ENCODE data around the gene POLR3B. TPM values are rescaled to one million over a fixed set of nuclear protein-coding genes. Genes with fewer than 3 reads are reported as not detected.

Gene POLR3B
- total RNA-seq, 1 donor from 2014 or later = 15.2 TPM

DNA sequence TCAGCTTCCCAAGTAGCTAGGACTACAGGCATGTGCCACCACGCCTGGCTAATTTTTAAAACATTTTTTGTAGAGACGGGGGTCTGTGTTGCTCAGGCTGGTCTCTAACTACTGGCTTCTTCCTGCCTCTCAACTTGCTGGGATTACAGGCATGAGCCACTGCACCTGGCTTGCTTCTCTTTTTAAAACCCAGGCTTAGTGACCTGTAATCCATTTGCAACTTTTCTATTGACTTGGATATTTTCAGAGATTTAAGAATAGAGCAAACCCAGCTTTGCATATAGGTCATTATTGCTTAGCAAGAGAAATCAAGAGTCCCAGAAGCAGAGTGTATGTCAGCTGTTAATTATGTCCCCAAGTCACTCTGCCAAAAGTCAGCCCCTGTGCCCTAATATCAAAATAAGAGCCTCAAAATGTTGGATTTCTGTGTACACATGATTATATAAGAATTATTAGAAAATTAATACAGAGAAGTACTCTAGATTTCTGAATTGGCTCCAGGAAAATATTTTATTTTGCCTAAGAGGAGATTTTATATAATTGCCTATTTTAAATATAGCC, 30.2 kb upstream of the POLR3B start:
- Mint-ChIP-seq H3K4me3 (no peak overlapping the region), H3K4me1 (no peaks in the 10 kb centered on the region), H3K27ac (ENCODE audit: unreplicated experiment) (no peak overlapping the region), H3K36me3 (ENCODE audit: low read depth) (no peaks in the 10 kb centered on the region), H3K27me3 (ENCODE audit: low read depth) (no peaks in the 10 kb centered on the region), H3K9me3 (no peaks in the 10 kb centered on the region)
- DNase-seq (ENCODE audit: low read depth, low spot score) = no peak
- TF ChIP-seq, protein P1, sequence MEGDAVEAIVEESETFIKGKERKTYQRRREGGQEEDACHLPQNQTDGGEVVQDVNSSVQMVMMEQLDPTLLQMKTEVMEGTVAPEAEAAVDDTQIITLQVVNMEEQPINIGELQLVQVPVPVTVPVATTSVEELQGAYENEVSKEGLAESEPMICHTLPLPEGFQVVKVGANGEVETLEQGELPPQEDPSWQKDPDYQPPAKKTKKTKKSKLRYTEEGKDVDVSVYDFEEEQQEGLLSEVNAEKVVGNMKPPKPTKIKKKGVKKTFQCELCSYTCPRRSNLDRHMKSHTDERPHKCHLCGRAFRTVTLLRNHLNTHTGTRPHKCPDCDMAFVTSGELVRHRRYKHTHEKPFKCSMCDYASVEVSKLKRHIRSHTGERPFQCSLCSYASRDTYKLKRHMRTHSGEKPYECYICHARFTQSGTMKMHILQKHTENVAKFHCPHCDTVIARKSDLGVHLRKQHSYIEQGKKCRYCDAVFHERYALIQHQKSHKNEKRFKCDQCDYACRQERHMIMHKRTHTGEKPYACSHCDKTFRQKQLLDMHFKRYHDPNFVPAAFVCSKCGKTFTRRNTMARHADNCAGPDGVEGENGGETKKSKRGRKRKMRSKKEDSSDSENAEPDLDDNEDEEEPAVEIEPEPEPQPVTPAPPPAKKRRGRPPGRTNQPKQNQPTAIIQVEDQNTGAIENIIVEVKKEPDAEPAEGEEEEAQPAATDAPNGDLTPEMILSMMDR (conservative IDR thresholded peaks at IDR 0.05) = no peak

DNA sequence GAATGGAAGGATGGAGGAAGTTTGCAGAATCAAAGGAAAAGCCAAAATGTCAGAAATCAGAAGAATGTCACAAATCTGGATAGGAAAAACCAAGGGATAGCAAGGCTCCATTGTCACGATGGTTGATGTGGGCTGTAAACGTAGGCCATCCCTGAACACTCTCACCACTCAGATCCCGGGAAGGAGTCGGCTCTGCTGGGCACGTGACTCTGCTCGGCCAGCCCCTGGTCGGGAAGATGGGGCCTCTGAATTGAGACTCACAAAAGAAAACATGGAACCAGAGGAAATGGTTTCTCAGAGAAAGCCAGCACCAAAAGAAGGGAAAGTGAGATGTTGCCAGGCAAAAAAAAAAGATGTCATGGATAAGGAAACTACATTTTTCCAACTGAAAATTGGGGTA, 28.8 kb upstream of the POLR3B start:
- Mint-ChIP-seq H3K27me3 (ENCODE audit: low read depth) (no peaks in the 10 kb centered on the region), H3K27ac (ENCODE audit: unreplicated experiment) (no peak overlapping the region)
- TF ChIP-seq, protein P1 (conservative IDR thresholded peaks at IDR 0.05) = no peak

DNA sequence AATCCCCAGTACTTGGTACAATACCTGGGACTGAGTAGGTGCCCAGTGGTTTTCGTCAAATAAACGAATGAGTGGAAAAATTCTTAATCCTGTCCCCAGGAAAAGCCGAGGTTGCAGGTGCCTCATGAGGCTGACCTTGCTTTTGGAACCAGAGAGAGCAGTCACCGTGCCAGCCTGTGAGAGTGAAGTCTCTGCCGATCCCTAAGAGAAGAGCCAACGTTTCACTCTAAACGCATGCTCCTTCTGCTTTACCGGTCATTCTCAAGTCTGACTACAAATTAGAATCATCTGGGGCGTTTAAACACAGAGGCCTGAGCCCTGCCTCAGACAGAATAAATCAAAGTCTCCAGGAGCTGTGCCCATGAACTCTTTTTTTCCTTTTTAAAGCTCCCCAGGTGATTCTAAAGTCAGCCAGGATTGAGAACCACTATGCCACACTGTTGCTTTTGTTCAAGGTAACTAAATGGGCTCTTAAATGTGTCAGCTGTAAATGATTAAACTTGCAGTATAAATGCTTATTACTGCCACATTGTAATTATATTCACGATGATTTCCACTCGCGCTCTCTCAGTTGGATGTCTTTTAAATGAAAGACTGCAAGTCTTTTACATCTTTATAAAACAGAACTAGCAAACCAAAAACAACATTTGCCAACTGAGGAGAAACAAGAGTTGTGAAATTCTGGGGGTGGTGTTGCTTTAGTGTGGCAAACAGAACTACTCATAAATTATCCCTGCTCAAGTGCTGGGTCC, 28.1 kb upstream of the POLR3B start:
- H3K36me3 Mint-ChIP-seq (ENCODE audit: low read depth) = no peaks in the 10 kb centered on the region
- DNase-seq (ENCODE audit: low read depth, low spot score) = no peak

More for the DNA sequence above, 28.8 kb upstream of the POLR3B start:
- Mint-ChIP-seq H3K36me3 (ENCODE audit: low read depth) (no peaks in the 10 kb centered on the region), H3K4me3 (no peak overlapping the region), H3K4me1 (no peaks in the 10 kb centered on the region), H3K9me3 (peaks cover 3% of the 10 kb centered on the region)
- no peak for DNase-seq (ENCODE audit: low read depth, low spot score)

DNA sequence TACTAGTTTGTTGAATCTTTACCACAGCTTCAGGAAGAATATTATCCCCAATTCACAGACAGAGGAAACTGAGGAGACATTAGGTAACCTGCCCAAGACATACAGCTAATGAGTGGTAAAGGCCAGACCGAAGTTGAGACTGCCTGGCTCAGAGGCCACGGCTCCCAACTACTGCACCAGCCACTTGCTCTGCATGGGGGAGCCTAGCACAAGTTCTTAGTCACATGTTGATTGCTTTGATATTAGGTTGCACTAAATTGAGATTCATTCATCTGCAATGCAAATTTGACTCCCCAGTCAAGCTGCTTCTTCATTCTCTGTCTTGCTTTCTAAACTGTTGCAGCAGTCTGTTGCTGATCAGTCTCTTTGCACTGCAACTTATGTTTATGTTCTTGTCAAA, 25.9 kb upstream of the POLR3B start:
- Mint-ChIP-seq H3K4me1 (no peaks in the 10 kb centered on the region), H3K27ac (ENCODE audit: unreplicated experiment) (no peak overlapping the region), H3K9me3 (peaks cover 3% of the 10 kb centered on the region), H3K27me3 (ENCODE audit: low read depth) (no peaks in the 10 kb centered on the region), H3K36me3 (ENCODE audit: low read depth) (no peaks in the 10 kb centered on the region), H3K4me3 (no peak overlapping the region)
- TF ChIP-seq, protein P1 (conservative IDR thresholded peaks at IDR 0.05) = no peak
- no peak for DNase-seq (ENCODE audit: low read depth, low spot score)

More for the DNA sequence above, 28.1 kb upstream of the POLR3B start:
- TF ChIP-seq, protein P1 (conservative IDR thresholded peaks at IDR 0.05) = no peak
- H3K27me3 Mint-ChIP-seq (ENCODE audit: low read depth) = no peaks in the 10 kb centered on the region
- H3K27ac Mint-ChIP-seq (ENCODE audit: unreplicated experiment) = no peak overlapping the region
- no peak overlapping the region for H3K4me3 Mint-ChIP-seq
- H3K9me3 Mint-ChIP-seq = peaks cover 3% of the 10 kb centered on the region
- no peaks in the 10 kb centered on the region for H3K4me1 Mint-ChIP-seq

DNA sequence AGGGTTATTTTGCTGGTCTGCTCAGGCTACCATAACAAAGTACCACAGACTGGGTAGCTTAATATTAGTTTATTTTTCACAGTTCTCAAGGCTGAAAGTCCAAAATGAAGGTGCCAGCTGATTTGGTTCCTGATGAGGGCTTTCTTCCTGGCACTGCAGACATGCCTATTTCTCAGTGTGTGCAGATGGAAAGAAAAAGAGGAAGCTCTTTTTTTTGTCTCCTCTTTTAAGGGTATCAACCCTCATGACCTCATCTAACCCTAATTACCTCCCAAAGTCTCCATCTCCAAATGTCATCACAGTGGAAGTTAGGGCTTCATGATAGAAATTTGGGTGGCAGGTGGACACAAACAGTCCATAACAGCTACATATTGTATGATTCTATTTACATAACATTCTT, 25.0 kb upstream of the POLR3B start:
- TF ChIP-seq, protein P1 (conservative IDR thresholded peaks at IDR 0.05) = no peak
- Mint-ChIP-seq H3K36me3 (ENCODE audit: low read depth) (no peaks in the 10 kb centered on the region), H3K27me3 (ENCODE audit: low read depth) (no peaks in the 10 kb centered on the region), H3K4me1 (no peaks in the 10 kb centered on the region), H3K4me3 (no peak overlapping the region), H3K27ac (ENCODE audit: unreplicated experiment) (no peak overlapping the region), H3K9me3 (peaks cover 3% of the 10 kb centered on the region)
- no peak for DNase-seq (ENCODE audit: low read depth, low spot score)
